HG03571 (cell line): Measurements from ENCODE around the gene CDK6.

Source experiments
- ATAC-seq: cut with Tn5 transposase; IDR thresholded peaks from one replicate; pipeline ENCODE4 v1.9.1; 2021; ENCODE audit not compliant: unreplicated experiment

The CDK6 gene

GRCh38 chr7:92847305-92847704 lies 10.9 kb upstream of the CDK6 start:
- ATAC-seq: no peak

- ATAC-seq: no peak
These were observed 9.4 kb upstream of the CDK6 start for GRCh38 chr7:92845736-92846135.

GRCh38 chr7:92843781-92844180 lies 7.4 kb upstream of the CDK6 start:
- no peak for ATAC-seq

- ATAC-seq: no peak
These were observed 6.8 kb upstream of the CDK6 start for GRCh38 chr7:92843034-92843760.

- no peak for ATAC-seq
These were observed 4.8 kb upstream of the CDK6 start for GRCh38 chr7:92841192-92841591.

- ATAC-seq: no peak
These were observed 3.9 kb upstream of the CDK6 start for GRCh38 chr7:92840316-92840715.

GRCh38 chr7:92839901-92840300 lies 3.5 kb upstream of the CDK6 start:
- no peak for ATAC-seq

GRCh38 chr7:92838934-92839333 lies 2.6 kb upstream of the CDK6 start:
- no peak for ATAC-seq

- ATAC-seq: no peak
These were observed 802 bp upstream of the CDK6 start for GRCh38 chr7:92837000-92837749.

GRCh38 chr7:92835851-92836488 lies 403 bp downstream of the CDK6 start:
- ATAC-seq: no peak

GRCh38 chr7:92835261-92835850 lies 1.0 kb downstream of the CDK6 start:
- ATAC-seq: no peak

GRCh38 chr7:92834507-92835260 lies 1.7 kb downstream of the CDK6 start:
- ATAC-seq: no peak

GRCh38 chr7:92833766-92834506 lies 2.4 kb downstream of the CDK6 start:
- ATAC-seq: peak; percentile 46

GRCh38 chr7:92833024-92833765 lies 3.2 kb downstream of the CDK6 start:
- ATAC-seq: peak; percentile 58

GRCh38 chr7:92832534-92833023 lies 3.8 kb downstream of the CDK6 start:
- ATAC-seq: peak; percentile 1

- ATAC-seq: no peak
These were observed 4.4 kb downstream of the CDK6 start for GRCh38 chr7:92831716-92832533.

- ATAC-seq: no peak
These were observed 5.8 kb downstream of the CDK6 start for GRCh38 chr7:92830532-92831110.

GRCh38 chr7:92830027-92830426 lies 6.3 kb downstream of the CDK6 start:
- no peak for ATAC-seq
